Skeletal muscle cell (primary cell): Measurements from ENCODE around the gene MRPL14.

Source experiments
- DNase-seq: peaks from one replicate; pipeline ENCODE4 v3.0.0-alpha.2; 2010; ENCODE audit warnings: low read depth
- H3K4me3 ChIP-seq: 2 replicates; pipeline ENCODE4 v1.5.1; 2011; ENCODE audit warnings: low read depth, mild to moderate bottlenecking, control low read depth, low read length, moderate library complexity

MRPL14 gene

DNA sequence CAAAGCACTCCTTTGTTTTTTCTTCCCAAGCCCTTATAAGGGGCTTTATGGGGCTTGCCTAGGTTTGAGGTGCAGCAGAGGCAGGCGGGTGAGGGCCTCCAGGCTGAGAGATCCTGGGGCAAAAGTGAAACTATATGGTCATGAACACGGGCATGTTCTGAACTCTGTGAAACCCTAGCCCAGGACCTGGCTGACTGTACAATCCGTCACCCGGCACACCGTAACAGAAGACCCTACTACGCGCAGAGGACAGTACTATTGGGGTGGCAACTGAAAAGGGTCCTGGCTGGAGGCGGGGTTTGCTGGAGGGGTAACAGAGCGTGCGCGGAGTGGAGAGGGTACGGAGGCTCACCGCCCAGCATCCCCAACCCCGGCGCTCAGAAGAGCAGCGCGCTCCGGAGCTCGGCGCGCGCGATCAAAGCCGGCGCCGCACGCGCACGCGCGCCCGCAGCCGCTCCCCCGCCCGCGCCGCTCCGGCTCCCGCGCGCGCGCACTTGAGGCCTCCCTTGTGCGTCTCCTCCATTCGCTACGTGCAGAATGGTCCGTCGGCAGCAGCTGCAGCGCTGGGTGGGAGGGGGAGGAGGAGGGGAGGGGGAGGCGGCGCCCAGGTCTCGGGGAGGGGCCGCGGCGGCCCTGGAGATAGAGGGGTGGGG, 54.2 kb downstream of the MRPL14 start:
- peak overlapping the region; percentile 28 for H3K4me3 ChIP-seq
- DNase-seq = no peak

DNA sequence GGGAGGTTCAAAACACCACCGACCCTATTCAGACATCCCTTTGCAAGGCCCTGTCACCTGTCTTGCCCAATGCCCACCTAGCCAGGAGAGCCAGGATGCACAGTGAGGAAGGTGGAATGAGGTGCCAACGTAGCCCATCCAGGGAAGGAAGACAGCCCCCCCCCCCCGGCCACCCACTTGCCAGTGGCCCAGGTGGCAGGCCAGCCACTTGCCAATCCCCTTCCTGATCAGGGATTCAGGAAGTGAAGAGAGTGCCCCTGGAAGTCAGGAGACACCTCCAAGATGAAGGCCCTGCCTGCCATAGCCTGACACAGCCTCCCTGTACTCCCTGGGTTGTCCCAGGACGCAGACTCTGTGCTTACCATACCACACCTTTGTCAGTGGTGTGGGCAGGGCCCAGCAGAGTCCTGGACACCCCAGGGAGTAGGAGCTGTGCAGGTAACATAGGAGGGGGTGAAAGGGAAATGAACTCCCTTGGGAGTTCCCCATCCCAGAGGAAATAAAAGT, 54.7 kb downstream of the MRPL14 start:
- no peak for DNase-seq
- H3K4me3 ChIP-seq = peak overlapping the region; percentile 28

DNA sequence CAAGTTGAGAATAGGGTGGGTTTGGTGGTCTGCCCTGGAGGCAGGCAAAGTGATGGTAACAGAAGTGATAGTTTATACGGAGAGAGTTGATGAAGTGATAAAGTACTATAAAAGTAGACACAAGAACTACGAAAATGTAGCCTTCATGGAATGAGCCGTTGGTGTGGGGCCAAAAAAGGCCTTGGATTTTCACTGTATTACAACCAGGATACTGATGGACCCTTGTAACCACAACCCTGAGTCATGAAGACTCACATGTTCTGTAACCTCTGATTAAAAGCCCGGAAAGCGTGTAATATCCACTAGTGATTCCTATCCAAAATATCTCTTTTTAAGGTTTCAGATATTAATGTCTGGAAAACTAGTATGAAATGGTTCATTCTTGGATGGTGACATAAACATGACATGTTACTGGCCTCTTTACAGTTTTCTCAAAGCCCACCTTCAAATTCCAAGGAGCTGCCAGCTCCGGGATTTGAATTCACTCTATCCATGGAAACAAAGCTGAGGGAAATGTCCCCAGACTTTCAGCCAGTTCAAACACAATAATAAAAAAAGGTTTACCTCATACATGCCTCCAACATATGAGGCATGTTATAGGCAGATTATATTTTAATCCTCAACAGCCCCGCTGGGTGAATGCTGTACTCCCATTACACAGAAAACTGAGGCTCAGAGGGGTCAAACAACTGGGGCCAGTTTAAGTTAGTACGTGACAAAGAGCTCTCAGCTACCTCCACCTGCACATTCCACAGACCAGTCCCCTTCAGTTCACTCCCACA, 55.4 kb downstream of the MRPL14 start:
- peak; percentile 92 for DNase-seq
- H3K4me3 ChIP-seq = no peak overlapping the region

GRCh38 chr6:44068607-44069296, 58.5 kb downstream of the MRPL14 start:
- no peak for DNase-seq
- H3K4me3 ChIP-seq = no peak overlapping the region

- no peak for DNase-seq
- no peak overlapping the region for H3K4me3 ChIP-seq
Measured at GRCh38 chr6:44067173-44068139, 59.8 kb downstream of the MRPL14 start.

DNA sequence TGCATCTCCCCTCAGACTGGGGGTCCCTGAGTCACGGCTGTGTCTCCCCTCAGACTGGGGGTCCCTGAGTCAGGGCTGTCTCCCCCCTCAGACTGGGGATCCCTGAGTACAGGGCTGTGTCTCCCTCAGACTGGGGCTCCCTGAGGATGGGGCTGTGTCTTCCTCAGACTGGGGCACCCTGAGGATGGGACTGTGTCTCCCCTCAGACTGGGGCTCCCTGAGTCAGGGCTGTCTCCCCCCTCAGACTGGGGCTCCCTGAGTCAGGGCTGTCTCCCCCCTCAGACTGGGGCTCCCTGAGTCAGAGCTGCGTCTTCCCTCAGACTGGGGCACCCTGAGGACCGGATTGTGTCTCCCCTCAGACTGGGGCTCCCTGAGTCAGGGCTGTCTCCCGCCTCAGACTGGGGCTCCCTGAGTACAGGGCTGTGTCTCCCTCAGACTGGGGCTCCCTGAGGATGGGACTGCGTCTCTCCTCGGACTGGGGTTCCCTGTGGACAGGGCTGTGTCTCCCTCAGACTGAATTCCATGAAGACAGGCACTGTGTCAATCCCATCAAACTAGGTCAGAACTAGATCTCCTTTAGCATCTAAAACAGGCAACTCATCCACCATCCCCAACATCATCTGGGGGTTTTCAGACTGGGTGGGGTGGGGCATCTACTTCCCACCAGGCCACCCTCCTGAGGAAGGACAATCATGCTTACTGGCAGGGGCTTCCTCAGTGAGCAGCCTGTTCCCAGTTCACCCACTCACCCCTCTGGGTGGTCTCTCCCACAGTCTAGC, 60.7 kb downstream of the MRPL14 start:
- DNase-seq = no peak
- H3K4me3 ChIP-seq = no peak overlapping the region

GRCh38 chr6:44065443-44066140, 61.7 kb downstream of the MRPL14 start:
- no peak overlapping the region for H3K4me3 ChIP-seq
- no peak for DNase-seq

- H3K4me3 ChIP-seq = no peak overlapping the region
- DNase-seq = no peak
Measured at GRCh38 chr6:44064948-44065272, 62.3 kb downstream of the MRPL14 start.

- no peak overlapping the region for H3K4me3 ChIP-seq
- DNase-seq = peak; percentile 94
Measured at GRCh38 chr6:44064089-44064947, 62.9 kb downstream of the MRPL14 start.

- no peak for DNase-seq
- H3K4me3 ChIP-seq = no peak overlapping the region
Measured at GRCh38 chr6:44063561-44064059, 63.6 kb downstream of the MRPL14 start.
